ENCODE data around the gene EGLN3.

EGLN3 gene

DNA sequence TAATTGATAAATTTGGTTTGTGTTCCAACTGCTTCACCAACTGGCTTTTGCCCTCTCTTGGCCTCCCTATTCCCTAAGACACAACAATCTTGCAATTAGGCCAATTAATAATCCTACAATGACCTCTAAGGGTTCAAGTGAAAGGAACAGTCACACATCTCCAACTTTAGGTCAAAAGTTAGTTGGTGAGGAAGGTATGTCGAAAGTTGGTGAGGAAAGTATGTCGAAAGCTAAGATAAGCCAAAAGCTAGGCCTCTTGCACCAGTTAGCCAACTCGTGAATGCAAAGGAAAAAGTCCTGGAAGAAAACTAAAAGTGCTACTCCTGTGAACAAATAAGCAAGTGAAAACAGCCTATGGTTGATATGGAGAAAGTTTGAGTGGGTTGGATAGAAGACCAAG is 32.6 kb downstream of the EGLN3 start:
- Histone ChIP-seq H3K4me1 (ENCODE audit: control insufficient read depth, insufficient read depth, low read length) (no peaks in the 10 kb centered on the region), H3K27ac (ENCODE audit: extremely low read depth, low read depth, low read length) (no peak overlapping the region), H3K4me3 (ENCODE audit: low read depth, low read length) (no peak overlapping the region), H3K36me3 (ENCODE audit: control insufficient read depth in 2 of 2, insufficient read depth in 1 of 2, low read length in 2 of 2) (peaks cover 3 to 10% of the 10 kb centered on the region in 2 experiments; a peak in 2 of 3 replicates), H3K9me3 (ENCODE audit: control insufficient read depth, insufficient read depth, low read depth, low read length) (no peaks in the 10 kb centered on the region)
- ChIA-PET POLR2A (no interaction called here), CTCF (interaction anchor here (0.6 kb wide), 2 partner anchors 46 to 112 kb away, joined by 3 read pairs; no protein-coding TSS in a partner anchor)
- TF ChIP-seq ZNF37A (tag by site-specific recombination; IDR thresholded peaks at IDR 0.05): no peak
- no peak for TF ChIP-seq ZFP3 (tag by site-specific recombination; IDR thresholded peaks at IDR 0.05; ENCODE audit: low read depth)
- TF ChIP-seq ZNF514 (tag by site-specific recombination; IDR thresholded peaks at IDR 0.05): no peak
- TF ChIP-seq, protein P1, sequence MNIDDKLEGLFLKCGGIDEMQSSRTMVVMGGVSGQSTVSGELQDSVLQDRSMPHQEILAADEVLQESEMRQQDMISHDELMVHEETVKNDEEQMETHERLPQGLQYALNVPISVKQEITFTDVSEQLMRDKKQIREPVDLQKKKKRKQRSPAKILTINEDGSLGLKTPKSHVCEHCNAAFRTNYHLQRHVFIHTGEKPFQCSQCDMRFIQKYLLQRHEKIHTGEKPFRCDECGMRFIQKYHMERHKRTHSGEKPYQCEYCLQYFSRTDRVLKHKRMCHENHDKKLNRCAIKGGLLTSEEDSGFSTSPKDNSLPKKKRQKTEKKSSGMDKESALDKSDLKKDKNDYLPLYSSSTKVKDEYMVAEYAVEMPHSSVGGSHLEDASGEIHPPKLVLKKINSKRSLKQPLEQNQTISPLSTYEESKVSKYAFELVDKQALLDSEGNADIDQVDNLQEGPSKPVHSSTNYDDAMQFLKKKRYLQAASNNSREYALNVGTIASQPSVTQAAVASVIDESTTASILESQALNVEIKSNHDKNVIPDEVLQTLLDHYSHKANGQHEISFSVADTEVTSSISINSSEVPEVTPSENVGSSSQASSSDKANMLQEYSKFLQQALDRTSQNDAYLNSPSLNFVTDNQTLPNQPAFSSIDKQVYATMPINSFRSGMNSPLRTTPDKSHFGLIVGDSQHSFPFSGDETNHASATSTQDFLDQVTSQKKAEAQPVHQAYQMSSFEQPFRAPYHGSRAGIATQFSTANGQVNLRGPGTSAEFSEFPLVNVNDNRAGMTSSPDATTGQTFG (tag by site-specific recombination; IDR thresholded peaks at IDR 0.05; ENCODE audit: borderline replicate concordance): no peak
- no peak for TF ChIP-seq ZEB2 (tag by site-specific recombination; IDR thresholded peaks at IDR 0.05)
- no peak for TF ChIP-seq ZNF785 (tag by site-specific recombination; IDR thresholded peaks at IDR 0.05)
- TF ChIP-seq KLF10 (tag by site-specific recombination; IDR thresholded peaks at IDR 0.05): no peak
- TF ChIP-seq ZNF157 (tag by site-specific recombination; IDR thresholded peaks at IDR 0.05): no peak
- TF ChIP-seq ZNF146 (tag by site-specific recombination; IDR thresholded peaks at IDR 0.05): no peak
- TF ChIP-seq ZNF280C (tag by site-specific recombination; IDR thresholded peaks at IDR 0.05): no peak
- TF ChIP-seq SALL2 (tag by site-specific recombination; IDR thresholded peaks at IDR 0.05; ENCODE audit: borderline replicate concordance): no peak
- no peak for TF ChIP-seq ZNF776 (tag by site-specific recombination; IDR thresholded peaks at IDR 0.05; ENCODE audit: borderline replicate concordance)
- TF ChIP-seq ZNF626 (tag by site-specific recombination; IDR thresholded peaks at IDR 0.05): no peak
- TF ChIP-seq ZNF521 (tag by site-specific recombination; IDR thresholded peaks at IDR 0.05): no peak

DNA sequence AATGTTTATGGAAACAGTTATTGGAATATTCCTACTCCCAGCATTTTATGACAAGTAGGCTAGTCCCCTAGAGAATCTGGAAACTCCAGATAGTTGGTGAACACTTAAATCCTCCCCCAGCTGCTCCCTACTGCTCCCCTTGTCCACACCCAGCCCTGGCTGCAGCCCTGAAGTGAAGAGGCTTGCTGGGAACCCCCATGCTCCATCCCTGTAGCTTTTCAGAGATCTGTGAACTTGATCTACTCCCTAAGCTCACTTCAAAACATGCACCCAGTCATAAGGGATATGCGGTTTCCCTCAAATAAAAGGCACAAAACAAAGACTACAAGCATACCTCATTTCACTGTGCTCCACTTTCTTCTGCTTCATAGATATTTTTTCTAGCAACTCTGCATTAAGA is 33.2 kb downstream of the EGLN3 start:
- TF ChIP-seq ZNF571 (tag by site-specific recombination; IDR thresholded peaks at IDR 0.05): no peak
- no peak for TF ChIP-seq RBAK (tag by site-specific recombination; IDR thresholded peaks at IDR 0.05)
- TF ChIP-seq, protein P2, sequence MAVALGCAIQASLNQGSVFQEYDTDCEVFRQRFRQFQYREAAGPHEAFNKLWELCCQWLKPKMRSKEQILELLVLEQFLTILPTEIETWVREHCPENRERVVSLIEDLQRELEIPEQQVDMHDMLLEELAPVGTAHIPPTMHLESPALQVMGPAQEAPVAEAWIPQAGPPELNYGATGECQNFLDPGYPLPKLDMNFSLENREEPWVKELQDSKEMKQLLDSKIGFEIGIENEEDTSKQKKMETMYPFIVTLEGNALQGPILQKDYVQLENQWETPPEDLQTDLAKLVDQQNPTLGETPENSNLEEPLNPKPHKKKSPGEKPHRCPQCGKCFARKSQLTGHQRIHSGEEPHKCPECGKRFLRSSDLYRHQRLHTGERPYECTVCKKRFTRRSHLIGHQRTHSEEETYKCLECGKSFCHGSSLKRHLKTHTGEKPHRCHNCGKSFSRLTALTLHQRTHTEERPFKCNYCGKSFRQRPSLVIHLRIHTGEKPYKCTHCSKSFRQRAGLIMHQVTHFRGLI (tag by site-specific recombination; IDR thresholded peaks at IDR 0.05): no peak
- no peak for TF ChIP-seq ZNF202 (tag by site-specific recombination; IDR thresholded peaks at IDR 0.05; ENCODE audit: borderline replicate concordance)
- POLR2A ChIA-PET: no interaction called here
- CTCF ChIA-PET: interaction anchor here (0.6 kb wide), 1 partner anchor 46 kb away, joined by 3 read pairs; no protein-coding TSS in a partner anchor
- Histone ChIP-seq H3K9me3 (ENCODE audit: control insufficient read depth, insufficient read depth, low read depth, low read length) (no peaks in the 10 kb centered on the region), H3K27ac (ENCODE audit: extremely low read depth, low read depth, low read length) (no peak overlapping the region), H3K4me1 (ENCODE audit: control insufficient read depth, insufficient read depth, low read length) (no peaks in the 10 kb centered on the region), H3K4me3 (ENCODE audit: low read depth, low read length) (no peak overlapping the region), H3K36me3 (ENCODE audit: control insufficient read depth in 2 of 2, insufficient read depth in 1 of 2, low read length in 2 of 2) (peaks cover 3 to 10% of the 10 kb centered on the region in 2 experiments; a peak in 2 of 3 replicates)

All from HEK293 (cell line).